Measurements from ENCODE around the gene PHF12. TPM values are rescaled to one million over a fixed set of nuclear protein-coding genes. Genes with fewer than 3 reads are reported as not detected.

PHF12 gene
- total RNA-seq, 2 experiments from 2014 or later, result 45.7 to 52.6 TPM

DNA sequence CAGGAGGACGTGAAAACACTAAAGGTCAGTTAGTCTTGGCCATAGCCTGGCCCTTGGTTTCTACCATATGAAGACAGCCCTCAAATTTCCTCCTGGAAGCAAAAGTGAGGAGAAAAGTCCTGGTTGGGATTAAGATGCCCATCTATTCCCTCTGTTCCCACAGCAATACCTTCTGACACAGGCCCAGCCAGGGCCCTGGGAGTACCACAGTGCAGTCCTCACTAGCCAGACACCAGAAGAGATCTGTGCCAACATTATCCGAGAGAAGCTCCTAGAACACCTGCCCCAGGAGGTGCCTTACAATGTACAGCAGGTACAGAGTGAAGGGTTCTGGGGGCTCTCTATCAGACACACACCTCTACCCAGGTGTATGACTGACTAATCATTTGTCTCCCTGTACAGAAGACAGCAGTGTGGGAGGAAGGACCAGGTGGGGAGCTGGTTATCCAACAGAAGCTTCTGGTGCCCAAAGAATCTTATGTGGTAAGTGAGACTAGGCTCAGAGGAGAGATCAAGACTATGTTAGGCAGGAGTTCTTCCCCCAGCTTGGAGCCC is 92.4 kb downstream of the PHF12 start:
- peaks cover 18% of the 10 kb centered on the region for H3K36me3 Mint-ChIP-seq (ENCODE audit: low read depth)
- peaks cover 26% of the 10 kb centered on the region for H3K4me1 Mint-ChIP-seq (ENCODE audit: low read depth)
- TF ChIP-seq, protein P1, sequence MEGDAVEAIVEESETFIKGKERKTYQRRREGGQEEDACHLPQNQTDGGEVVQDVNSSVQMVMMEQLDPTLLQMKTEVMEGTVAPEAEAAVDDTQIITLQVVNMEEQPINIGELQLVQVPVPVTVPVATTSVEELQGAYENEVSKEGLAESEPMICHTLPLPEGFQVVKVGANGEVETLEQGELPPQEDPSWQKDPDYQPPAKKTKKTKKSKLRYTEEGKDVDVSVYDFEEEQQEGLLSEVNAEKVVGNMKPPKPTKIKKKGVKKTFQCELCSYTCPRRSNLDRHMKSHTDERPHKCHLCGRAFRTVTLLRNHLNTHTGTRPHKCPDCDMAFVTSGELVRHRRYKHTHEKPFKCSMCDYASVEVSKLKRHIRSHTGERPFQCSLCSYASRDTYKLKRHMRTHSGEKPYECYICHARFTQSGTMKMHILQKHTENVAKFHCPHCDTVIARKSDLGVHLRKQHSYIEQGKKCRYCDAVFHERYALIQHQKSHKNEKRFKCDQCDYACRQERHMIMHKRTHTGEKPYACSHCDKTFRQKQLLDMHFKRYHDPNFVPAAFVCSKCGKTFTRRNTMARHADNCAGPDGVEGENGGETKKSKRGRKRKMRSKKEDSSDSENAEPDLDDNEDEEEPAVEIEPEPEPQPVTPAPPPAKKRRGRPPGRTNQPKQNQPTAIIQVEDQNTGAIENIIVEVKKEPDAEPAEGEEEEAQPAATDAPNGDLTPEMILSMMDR (IDR thresholded peaks at IDR 0.05), result no peak
- ATAC-seq, result no peak
- no peak for DNase-seq
- POLR2A ChIA-PET, result interaction anchor here (1.1 to 1.4 kb wide), 3 partner anchors 35 to 91 kb away, joined by 3 to 4 read pairs (median 3); no protein-coding TSS in a partner anchor
- H3K9me3 Mint-ChIP-seq, result no peaks in the 10 kb centered on the region
- peak overlapping the region; percentile 3 for H3K27ac Mint-ChIP-seq
- no peaks in the 10 kb centered on the region for H3K27me3 Mint-ChIP-seq
- no peak overlapping the region for H3K4me3 Mint-ChIP-seq
- CTCF ChIA-PET, result interaction anchor here (1.4 to 3.0 kb wide), 3 partner anchors 10 to 132 kb away, joined by 4 to 12 read pairs (median 6); partner anchors contain the start of gene TLCD1
- intact Hi-C loops (cut with micrococcal nuclease), result no loop called here

DNA sequence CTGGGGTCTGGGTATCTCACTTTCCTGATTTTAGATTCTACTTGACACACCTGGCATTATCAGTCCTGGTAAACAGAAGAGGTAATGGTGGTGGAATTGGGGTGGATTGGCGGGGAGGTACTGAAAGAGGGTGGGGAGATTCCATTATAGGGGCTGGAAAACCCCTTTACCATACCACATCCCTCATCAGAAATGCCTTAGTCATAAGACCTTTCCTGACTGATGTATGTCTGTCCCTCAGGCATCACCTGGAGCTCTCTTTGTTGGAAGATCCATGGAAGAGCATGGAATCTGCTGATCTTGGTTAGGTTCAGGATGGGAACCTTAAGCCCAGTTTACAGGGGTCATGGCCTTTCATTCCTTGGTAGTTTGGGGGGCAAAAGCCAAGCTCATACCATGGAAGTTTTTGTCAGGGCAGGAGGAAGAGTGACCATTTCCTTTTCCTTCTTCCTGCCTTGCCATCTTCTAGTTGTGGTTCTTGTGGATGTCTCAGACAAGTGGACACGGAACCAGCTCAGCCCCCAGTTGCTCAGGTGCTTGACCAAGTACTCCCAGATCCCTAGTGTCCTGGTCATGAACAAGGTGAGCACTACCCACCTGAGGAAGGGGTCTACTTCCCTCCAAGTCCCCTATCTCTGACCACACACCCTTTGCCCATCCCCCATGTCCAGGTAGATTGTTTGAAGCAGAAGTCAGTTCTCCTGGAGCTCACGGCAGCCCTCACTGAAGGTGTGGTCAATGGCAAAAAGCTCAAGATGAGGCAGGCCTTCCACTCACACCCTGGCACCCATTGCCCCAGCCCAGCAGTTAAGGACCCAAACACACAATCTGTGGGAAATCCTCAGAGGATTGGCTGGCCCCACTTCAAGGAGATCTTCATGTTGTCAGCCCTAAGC is 93.2 kb downstream of the PHF12 start:
- peaks cover 28% of the 10 kb centered on the region for H3K4me1 Mint-ChIP-seq (ENCODE audit: low read depth)
- DNase-seq, result no peak
- peaks cover 18% of the 10 kb centered on the region for H3K36me3 Mint-ChIP-seq (ENCODE audit: low read depth)
- POLR2A ChIA-PET, result interaction anchor here (1.0 to 1.5 kb wide), 6 partner anchors 13 to 129 kb away, joined by 3 to 5 read pairs (median 3); no protein-coding TSS in a partner anchor
- no peaks in the 10 kb centered on the region for H3K9me3 Mint-ChIP-seq
- TF ChIP-seq, protein P1 (IDR thresholded peaks at IDR 0.05), result no peak
- no peaks in the 10 kb centered on the region for H3K27me3 Mint-ChIP-seq
- CTCF ChIA-PET, result interaction anchor here (0.8 to 3.0 kb wide), 4 partner anchors 10 to 94 kb away, joined by 3 to 12 read pairs (median 4); no protein-coding TSS in a partner anchor
- H3K4me3 Mint-ChIP-seq, result no peak overlapping the region
- intact Hi-C loops (cut with micrococcal nuclease), result no loop called here
- H3K27ac Mint-ChIP-seq, result peak overlapping the region; percentile 77
- no peak for ATAC-seq

DNA sequence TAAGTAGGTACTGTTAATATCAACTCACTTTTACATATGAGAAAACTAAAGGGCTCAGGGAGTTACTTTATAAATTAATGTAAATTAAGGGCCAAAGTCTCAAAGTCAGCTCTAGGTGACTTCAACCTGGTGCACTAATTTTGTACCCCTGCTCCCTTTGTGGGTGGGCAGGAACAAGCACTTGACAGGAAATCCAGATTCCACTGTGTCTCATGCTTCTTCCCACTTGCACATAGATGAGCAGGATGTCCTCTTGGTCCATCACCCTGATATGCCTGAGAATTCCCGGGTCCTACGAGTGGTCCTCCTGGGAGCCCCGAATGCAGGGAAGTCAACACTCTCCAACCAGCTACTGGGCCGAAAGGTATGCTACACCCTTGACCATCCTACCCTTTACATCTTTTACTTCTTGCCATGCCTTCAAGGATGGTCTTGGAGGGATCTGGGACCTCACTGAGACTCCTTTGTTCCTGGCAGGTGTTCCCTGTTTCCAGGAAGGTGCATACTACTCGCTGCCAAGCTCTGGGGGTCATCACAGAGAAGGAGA is 95.2 kb downstream of the PHF12 start:
- H3K4me3 Mint-ChIP-seq, result peak overlapping the region; percentile 79
- intact Hi-C loops (cut with micrococcal nuclease), result no loop called here
- H3K4me1 Mint-ChIP-seq (ENCODE audit: low read depth), result peaks cover 28% of the 10 kb centered on the region
- no peak for ATAC-seq
- peaks cover 16% of the 10 kb centered on the region for H3K36me3 Mint-ChIP-seq (ENCODE audit: low read depth)
- DNase-seq, result no peak
- no peaks in the 10 kb centered on the region for H3K9me3 Mint-ChIP-seq
- ChIA-PET POLR2A (interaction anchor here (0.6 to 1.5 kb wide), 4 partner anchors 37 to 95 kb away, joined by 3 to 6 read pairs (median 3); partner anchors contain the start of gene PHF12), CTCF (interaction anchor here (0.5 to 1.0 kb wide), 3 partner anchors 9 to 35 kb away, joined by 3 read pairs; partner anchors contain the start of gene FAM222B)
- H3K27me3 Mint-ChIP-seq, result no peaks in the 10 kb centered on the region
- peak overlapping the region; percentile 88 for H3K27ac Mint-ChIP-seq
- TF ChIP-seq, protein P1 (IDR thresholded peaks at IDR 0.05), result no peak

GRCh38 chr17:28855336-28855679 is 96.0 kb downstream of the PHF12 start:
- intact Hi-C loops (cut with micrococcal nuclease), result no loop called here
- Mint-ChIP-seq H3K9me3 (no peaks in the 10 kb centered on the region), H3K4me1 (ENCODE audit: low read depth) (peaks cover 28% of the 10 kb centered on the region), H3K27me3 (no peaks in the 10 kb centered on the region), H3K4me3 (peak overlapping the region; percentile 79), H3K27ac (peak overlapping the region; percentile 88), H3K36me3 (ENCODE audit: low read depth) (peaks cover 14% of the 10 kb centered on the region)
- DNase-seq (no peak), ATAC-seq (no peak)
- ChIA-PET CTCF (no interaction called here), POLR2A (interaction anchor here (0.9 to 1.5 kb wide), 4 partner anchors 11 to 94 kb away, joined by 3 to 6 read pairs (median 3); no protein-coding TSS in a partner anchor)
- TF ChIP-seq, protein P1 (IDR thresholded peaks at IDR 0.05), result no peak

Small RNA genes lying within 50 kb of the gene (microRNA-seq; reads per million reads assigned to microRNA genes)
- gene MIR451B (ENCODE audit: borderline microRNAs expressed, borderline replicate concordance), result not detected

Other genes with a start within 250 kb of the PHF12 start
- 1 to 10 TPM; 5.0 to 5.1 TPM for gene PROCA1, start 239.6 kb downstream of the PHF12 start, total RNA-seq
- 10 to 100 TPM in 1 of 2 experiments, 1 to 10 TPM in 1; 9.8 to 14.4 TPM for gene RAB34, start 233.7 kb downstream of the PHF12 start, total RNA-seq
- 1,000 to 10,000 TPM; 2,633 to 2,644 TPM for gene RPL23A, start 231.5 kb downstream of the PHF12 start, total RNA-seq
- gene TLCD1, start 225.3 kb downstream of the PHF12 start, total RNA-seq, result 1 to 10 TPM; 6.5 to 8.7 TPM
- 1 to 10 TPM; 3.6 to 3.9 TPM for gene NEK8, start 222.7 kb downstream of the PHF12 start, total RNA-seq
- gene TRAF4, start 207.5 kb downstream of the PHF12 start, total RNA-seq, result 100 to 1,000 TPM; 140 to 151 TPM
- gene FAM222B, start 108.7 kb downstream of the PHF12 start, total RNA-seq, result 10 to 100 TPM; 14.7 to 15.2 TPM
- gene ERAL1, start 96.5 kb downstream of the PHF12 start, total RNA-seq, result 10 to 100 TPM; 58.2 to 60.0 TPM
- gene FLOT2, start 53.8 kb downstream of the PHF12 start, total RNA-seq, result 10 to 100 TPM; 59.7 to 60.1 TPM
- gene DHRS13, start 48.4 kb downstream of the PHF12 start, total RNA-seq, result 10 to 100 TPM; 37.3 to 38.2 TPM
- gene SEZ6, start 54.5 kb upstream of the PHF12 start, total RNA-seq, result not detected
- gene PIPOX, start 91.6 kb upstream of the PHF12 start, total RNA-seq, result 1 to 10 TPM; 3.0 TPM
- gene MYO18A, start 228.9 kb upstream of the PHF12 start, total RNA-seq, result 10 to 100 TPM; 27.5 to 29.4 TPM